ENCODE results near the gene EMC9. TPM values are rescaled to one million over a fixed set of nuclear protein-coding genes. Genes with fewer than 3 reads are reported as not detected.

The EMC9 gene
- total and polyA plus RNA-seq, 10 of the 15 experiments (the other 5 are each of a cell fraction or from before 2014, with no cell fraction given), result 15.3 to 60.5 (median 30.3) TPM

GRCh38 chr14:24135834-24136683 is 5.3 kb downstream of the EMC9 start, which contains the start of gene PSME1 (continued):
- no peak for TF ChIP-seq BCLAF1 (IDR thresholded peaks at IDR 0.05)

DNA sequence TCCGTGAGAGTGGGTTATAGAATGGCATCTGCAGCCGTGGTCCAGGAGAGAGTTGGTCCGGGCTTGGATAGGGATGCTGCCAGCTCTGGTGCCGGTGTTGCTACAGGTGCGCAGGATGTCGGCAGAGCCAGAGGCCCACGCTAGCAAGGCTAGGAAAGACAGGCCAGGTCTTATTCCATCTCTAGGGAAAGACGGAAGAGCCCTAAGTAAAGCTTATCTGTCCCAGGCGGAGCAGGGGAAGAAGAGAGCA is 5.9 kb downstream of the EMC9 start:
- no peaks in the 10 kb centered on the region for H3K27me3 ChIP-seq (replicated peaks in 1 of 2; ENCODE audit: control insufficient read depth in 2 of 2, insufficient read depth in 2 of 2, low read length in 1 of 2)
- peak overlapping the region; percentile 68; the same call in 1 of the 2 replicates for H3K27ac ChIP-seq (ENCODE audit: control insufficient read depth, insufficient read depth)
- peak overlapping the region; percentile 71 for H3K9ac ChIP-seq (ENCODE audit: control insufficient read depth, insufficient read depth, low read length)
- H3K79me2 ChIP-seq (ENCODE audit: control insufficient read depth, insufficient read depth, low read length), result peaks cover 46% of the 10 kb centered on the region
- in situ Hi-C loops (cut with MboI) (no loop called here), intact Hi-C loops (cut with micrococcal nuclease; ENCODE audit: unreplicated experiment) (no loop called here)
- H3K4me1 ChIP-seq (ENCODE audit: control insufficient read depth, insufficient read depth, low read length), result peaks cover 40% of the 10 kb centered on the region
- ChIA-PET RAD21 (ENCODE audit: unreplicated experiment) (interaction anchor here (1.0 to 6.8 kb wide), 13 partner anchors 8 to 110 kb away, joined by 3 to 69 read pairs (median 8); partner anchors contain the start of genes DCAF11, IRF9, MDP1 and NRL), CTCF (interaction anchor here (1.0 to 4.9 kb wide), 7 partner anchors 11 to 171 kb away, joined by 3 to 39 read pairs (median 5); partner anchors contain the start of genes DCAF11, IRF9, NRL and PSME2), POLR2A (interaction anchor here (0.8 to 11.6 kb wide), 15 partner anchors 9 to 135 kb away, joined by 3 to 276 read pairs (median 6); partner anchors contain the start of genes DCAF11, IPO4, IRF9 and NRL), SMC1A (ENCODE audit: uncharacterized antibody, unreplicated experiment) (interaction anchor here (1.5 to 7.7 kb wide), 6 partner anchors 10 to 107 kb away, joined by 5 to 70 read pairs (median 20); partner anchors contain the start of genes DCAF11, IRF9, NRL and PSME2)
- ATAC-seq, result no peak
- H3K9me3 ChIP-seq (replicated peaks; ENCODE audit: control insufficient read depth, insufficient read depth, low read length), result no peaks in the 10 kb centered on the region
- peak overlapping the region; percentile 66 for H3K4me3 ChIP-seq
- H4K20me1 ChIP-seq (ENCODE audit: control insufficient read depth, insufficient read depth), result no peaks in the 10 kb centered on the region
- H3K4me2 ChIP-seq (ENCODE audit: control insufficient read depth, insufficient read depth), result peak overlapping the region; percentile 82
- BruUV-seq (replicated peaks), result no TSS peak
- FAIRE-seq, result no peak
- WGBS (ENCODE audit: insufficient coverage, insufficient replicate concordance, low lambda C conversion rate, missing lambda C conversion rate), result 1% methylated on average over 9 of the region's 9 CpGs
- H2AFZ ChIP-seq (ENCODE audit: control insufficient read depth, low read depth, low read length), result peak overlapping the region; percentile 83
- DNase-seq (ENCODE audit: low read depth, low spot score), result no peak
- H3K36me3 ChIP-seq (ENCODE audit: control insufficient read depth in 2 of 2, insufficient read depth in 2 of 2, low read length in 1 of 2), result peaks cover 8 to 12% of the 10 kb centered on the region in 2 experiments; a peak in 3 of 4 replicates
- TF ChIP-seq KAT2A (conservative IDR thresholded peaks at IDR 0.05; ENCODE audit: control insufficient read depth, low read depth, low read length), result no peak
- TF ChIP-seq E4F1 (IDR thresholded peaks at IDR 0.05; ENCODE audit: borderline replicate concordance, partially characterized antibody), result no peak
- TF ChIP-seq BACH1 (IDR thresholded peaks at IDR 0.05; ENCODE audit: borderline replicate concordance), result no peak
- TF ChIP-seq SRF (IDR thresholded peaks at IDR 0.05; ENCODE audit: low read depth in 2 of 2, low read length in 2 of 2), result no peak
- TF ChIP-seq, protein P1, sequence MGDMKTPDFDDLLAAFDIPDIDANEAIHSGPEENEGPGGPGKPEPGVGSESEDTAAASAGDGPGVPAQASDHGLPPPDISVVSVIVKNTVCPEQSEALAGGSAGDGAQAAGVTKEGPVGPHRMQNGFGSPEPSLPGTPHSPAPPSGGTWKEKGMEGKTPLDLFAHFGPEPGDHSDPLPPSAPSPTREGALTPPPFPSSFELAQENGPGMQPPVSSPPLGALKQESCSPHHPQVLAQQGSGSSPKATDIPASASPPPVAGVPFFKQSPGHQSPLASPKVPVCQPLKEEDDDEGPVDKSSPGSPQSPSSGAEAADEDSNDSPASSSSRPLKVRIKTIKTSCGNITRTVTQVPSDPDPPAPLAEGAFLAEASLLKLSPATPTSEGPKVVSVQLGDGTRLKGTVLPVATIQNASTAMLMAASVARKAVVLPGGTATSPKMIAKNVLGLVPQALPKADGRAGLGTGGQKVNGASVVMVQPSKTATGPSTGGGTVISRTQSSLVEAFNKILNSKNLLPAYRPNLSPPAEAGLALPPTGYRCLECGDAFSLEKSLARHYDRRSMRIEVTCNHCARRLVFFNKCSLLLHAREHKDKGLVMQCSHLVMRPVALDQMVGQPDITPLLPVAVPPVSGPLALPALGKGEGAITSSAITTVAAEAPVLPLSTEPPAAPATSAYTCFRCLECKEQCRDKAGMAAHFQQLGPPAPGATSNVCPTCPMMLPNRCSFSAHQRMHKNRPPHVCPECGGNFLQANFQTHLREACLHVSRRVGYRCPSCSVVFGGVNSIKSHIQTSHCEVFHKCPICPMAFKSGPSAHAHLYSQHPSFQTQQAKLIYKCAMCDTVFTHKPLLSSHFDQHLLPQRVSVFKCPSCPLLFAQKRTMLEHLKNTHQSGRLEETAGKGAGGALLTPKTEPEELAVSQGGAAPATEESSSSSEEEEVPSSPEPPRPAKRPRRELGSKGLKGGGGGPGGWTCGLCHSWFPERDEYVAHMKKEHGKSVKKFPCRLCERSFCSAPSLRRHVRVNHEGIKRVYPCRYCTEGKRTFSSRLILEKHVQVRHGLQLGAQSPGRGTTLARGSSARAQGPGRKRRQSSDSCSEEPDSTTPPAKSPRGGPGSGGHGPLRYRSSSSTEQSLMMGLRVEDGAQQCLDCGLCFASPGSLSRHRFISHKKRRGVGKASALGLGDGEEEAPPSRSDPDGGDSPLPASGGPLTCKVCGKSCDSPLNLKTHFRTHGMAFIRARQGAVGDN (IDR thresholded peaks at IDR 0.05), result 0 out of 2 replicates have a peak, but pooled peaks have one; percentile 17
- TF ChIP-seq MAX (IDR thresholded peaks at IDR 0.05; ENCODE audit: low read depth, low read length), result no peak
- 0 out of 2 replicates have a peak, but pooled peaks have one; percentile 0 for TF ChIP-seq SMAD5 (IDR thresholded peaks at IDR 0.05; ENCODE audit: low read depth)
- TF ChIP-seq IKZF2 (IDR thresholded peaks at IDR 0.05), result peak; percentile 5 to 41; a peak in 1 of 4 replicates
- TF ChIP-seq RB1 (IDR thresholded peaks at IDR 0.05; ENCODE audit: borderline replicate concordance), result peak; percentile 61; the same call in 1 of the 2 replicates
